ENCODE measurements around the gene DMRT1. TPM values are rescaled to one million over a fixed set of nuclear protein-coding genes. Genes with fewer than 3 reads are reported as not detected.

DMRT1 gene
- total RNA-seq, 1 experiment from 2014 or later, result not detected

- in situ Hi-C loops (cut with HindIII; ENCODE audit: low pct_unique_long_range_greater_than_20kb, low sequenced_read_pairs), result no loop called here
- no peaks in the 10 kb centered on the region for H3K9me3 ChIP-seq (ENCODE audit: control insufficient read depth, insufficient read depth, low read depth, low read length)
- CTCF ChIA-PET, result no interaction called here
Observed at GRCh38 chr9:875119-875962, 33.8 kb downstream of the DMRT1 start.

GRCh38 chr9:876425-876824 is 34.9 kb downstream of the DMRT1 start:
- Histone ChIP-seq H3K36me3 (ENCODE audit: control insufficient read depth, insufficient read depth, low read length) (no peaks in the 10 kb centered on the region), H3K4me3 (ENCODE audit: low read depth in 2 of 2, low read length in 2 of 2) (no peak overlapping the region), H3K27me3 (ENCODE audit: control insufficient read depth, insufficient read depth, low read length) (no peaks in the 10 kb centered on the region), H3K4me1 (ENCODE audit: control insufficient read depth, insufficient read depth, low read length) (no peaks in the 10 kb centered on the region), H3K9me3 (ENCODE audit: control insufficient read depth, insufficient read depth, low read depth, low read length) (no peaks in the 10 kb centered on the region), H3K27ac (ENCODE audit: low read length) (no peak overlapping the region)
- in situ Hi-C loops (cut with HindIII; ENCODE audit: low pct_unique_long_range_greater_than_20kb, low sequenced_read_pairs) (no loop called here), intact Hi-C loops (cut with micrococcal nuclease; ENCODE audit: unreplicated experiment) (no loop called here)
- BruUV-seq (replicated peaks), result no TSS peak
- DNase-seq (ENCODE audit: low read depth, low spot score), result no peak
- POLR2A ChIA-PET, result no interaction called here
- no peak for ATAC-seq
- TF ChIP-seq CTCF (IDR thresholded peaks at IDR 0.05) (no peak), POLR2AphosphoS5 (IDR thresholded peaks at IDR 0.05; ENCODE audit: low read depth, low read length) (no peak), SIN3A (IDR thresholded peaks at IDR 0.05; ENCODE audit: borderline replicate concordance, insufficient read depth, low read depth, low read length) (no peak), REST (IDR thresholded peaks at IDR 0.05; ENCODE audit: insufficient read depth in 1 of 2, low read depth in 2 of 2, low read length in 1 of 2) (no peak), TCF7L2 (IDR thresholded peaks at IDR 0.05; ENCODE audit: low read depth, low read length) (no peak)
- CTCF ChIA-PET, result no interaction called here

More at GRCh38 chr9:875119-875962, 33.8 kb downstream of the DMRT1 start:
- H3K4me1 ChIP-seq (ENCODE audit: control insufficient read depth, insufficient read depth, low read length), result no peaks in the 10 kb centered on the region
- DNase-seq (ENCODE audit: low read depth, low spot score), result no peak
- H3K27ac ChIP-seq (ENCODE audit: low read length), result no peak overlapping the region
- H3K4me3 ChIP-seq (ENCODE audit: low read depth in 2 of 2, low read length in 2 of 2), result no peak overlapping the region
- H3K27me3 ChIP-seq (ENCODE audit: control insufficient read depth, insufficient read depth, low read length), result no peaks in the 10 kb centered on the region
- intact Hi-C loops (cut with micrococcal nuclease; ENCODE audit: unreplicated experiment), result no loop called here
- no peak for ATAC-seq
- no TSS peak for BruUV-seq (replicated peaks)
- POLR2A ChIA-PET, result no interaction called here
- TF ChIP-seq POLR2AphosphoS5 (IDR thresholded peaks at IDR 0.05; ENCODE audit: low read depth, low read length), result no peak
- TF ChIP-seq CTCF (IDR thresholded peaks at IDR 0.05), result no peak
- TF ChIP-seq TCF7L2 (IDR thresholded peaks at IDR 0.05; ENCODE audit: low read depth, low read length), result no peak
- no peak for TF ChIP-seq SIN3A (IDR thresholded peaks at IDR 0.05; ENCODE audit: borderline replicate concordance, insufficient read depth, low read depth, low read length)
- no peak for TF ChIP-seq REST (IDR thresholded peaks at IDR 0.05; ENCODE audit: insufficient read depth in 1 of 2, low read depth in 2 of 2, low read length in 1 of 2)
- H3K36me3 ChIP-seq (ENCODE audit: control insufficient read depth, insufficient read depth, low read length), result no peaks in the 10 kb centered on the region

Data from Panc1 (cell line).